Bronchial smooth muscle cell (primary cell): Measurements from ENCODE around the gene UBE2L5. TPM values are rescaled to one million over a fixed set of nuclear protein-coding genes. Genes with fewer than 3 reads are reported as not detected.

Experiments
- total RNA-seq: library from RNA; depleted of rRNA; stranded (reverse); fragments of >200 nt; gene quantifications from 2 replicates; pipeline ENCODE4 v1.2.1, GENCODE V29; 2014

UBE2L5 gene
- total RNA-seq: not detected in 2 replicates

GRCh38 chr13:30422054-30422839 is at the start of gene UBE2L5:
Gene UBE2L5 (plus strand): TSS chr13:30422493. CDS start chr13:30427991, 5,498 bp downstream.

GRCh38 chr13:30465593-30466357 is 43.5 kb downstream of the UBE2L5 start, which contains the start of gene HMGB1:
Gene HMGB1 (minus strand): TSS chr13:30465936. CDS start chr13:30463680, 2,256 bp downstream.

Other genes starting within 250 kb of the UBE2L5 start
- gene KATNAL1, start 114.9 kb upstream of the UBE2L5 start, total RNA-seq: 19.1 and 28.6 TPM in 2 replicates
- 124 and 144 TPM in 2 replicates for gene HMGB1, start 43.4 kb downstream of the UBE2L5 start, total RNA-seq
- gene USPL1, start 195.4 kb downstream of the UBE2L5 start, total RNA-seq: 8.5 and 8.7 TPM in 2 replicates